GM18520 (cell line): Measurements from ENCODE around the gene CHKB.
"Not testable (repeated sequence)": the region's sequence is repeated elsewhere in the genome, so short reads cannot be mapped to it uniquely, and the experiment has no call there.

Experiments used
- ATAC-seq: cut with Tn5 transposase; IDR thresholded peaks from one replicate; pipeline ENCODE4 v1.9.1; 2021; ENCODE audit not compliant: unreplicated experiment

The CHKB gene

DNA sequence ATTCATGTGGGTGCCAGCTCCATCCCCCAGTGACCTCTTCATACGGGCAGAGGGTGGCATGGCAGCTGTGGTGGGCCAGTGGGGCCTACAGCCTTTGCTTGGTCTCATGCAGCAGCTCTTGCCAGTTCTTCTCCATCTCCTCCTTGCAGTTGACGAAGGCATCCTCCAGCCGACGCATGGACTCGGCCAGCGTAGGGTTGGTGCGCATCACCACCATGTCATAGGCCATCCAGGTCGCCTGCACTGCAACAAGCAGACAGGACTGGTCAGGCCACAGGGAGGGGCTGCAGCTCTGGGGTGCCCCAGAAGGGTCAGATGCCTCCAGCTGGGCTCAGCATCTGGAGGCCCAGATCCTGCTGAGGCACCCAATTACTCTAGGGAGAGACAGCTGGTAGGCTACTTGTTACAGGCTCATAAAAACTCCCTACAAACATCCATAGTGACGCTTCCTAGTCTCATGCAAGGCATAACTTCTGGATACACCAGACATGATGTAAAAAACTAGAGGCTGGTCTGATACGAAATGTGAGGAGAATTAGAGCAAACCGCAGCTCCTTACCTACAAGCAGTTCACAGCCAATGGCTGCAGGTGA, 31.4 kb downstream of the CHKB start:
- no peak for ATAC-seq

DNA sequence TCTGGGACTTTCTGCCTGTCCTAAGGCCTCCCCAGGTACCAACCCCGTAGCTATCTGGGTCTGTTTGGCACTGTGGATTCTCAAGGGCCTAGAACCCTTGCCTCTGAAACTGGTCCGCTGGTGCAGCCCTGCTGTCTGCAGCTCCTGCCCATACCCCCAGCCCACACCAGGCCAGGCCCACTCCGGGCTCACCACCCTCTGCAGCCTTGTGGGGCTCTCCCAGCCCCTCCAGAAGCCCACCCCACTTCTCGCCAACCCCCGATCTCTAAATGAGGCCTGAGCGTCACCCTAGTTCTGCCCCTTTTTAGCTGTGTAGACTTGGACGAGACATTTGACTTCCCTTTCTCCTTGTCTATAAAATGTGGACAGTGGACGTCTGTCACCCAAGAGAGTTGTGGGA, 32.3 kb downstream of the CHKB start:
- no peak for ATAC-seq

DNA sequence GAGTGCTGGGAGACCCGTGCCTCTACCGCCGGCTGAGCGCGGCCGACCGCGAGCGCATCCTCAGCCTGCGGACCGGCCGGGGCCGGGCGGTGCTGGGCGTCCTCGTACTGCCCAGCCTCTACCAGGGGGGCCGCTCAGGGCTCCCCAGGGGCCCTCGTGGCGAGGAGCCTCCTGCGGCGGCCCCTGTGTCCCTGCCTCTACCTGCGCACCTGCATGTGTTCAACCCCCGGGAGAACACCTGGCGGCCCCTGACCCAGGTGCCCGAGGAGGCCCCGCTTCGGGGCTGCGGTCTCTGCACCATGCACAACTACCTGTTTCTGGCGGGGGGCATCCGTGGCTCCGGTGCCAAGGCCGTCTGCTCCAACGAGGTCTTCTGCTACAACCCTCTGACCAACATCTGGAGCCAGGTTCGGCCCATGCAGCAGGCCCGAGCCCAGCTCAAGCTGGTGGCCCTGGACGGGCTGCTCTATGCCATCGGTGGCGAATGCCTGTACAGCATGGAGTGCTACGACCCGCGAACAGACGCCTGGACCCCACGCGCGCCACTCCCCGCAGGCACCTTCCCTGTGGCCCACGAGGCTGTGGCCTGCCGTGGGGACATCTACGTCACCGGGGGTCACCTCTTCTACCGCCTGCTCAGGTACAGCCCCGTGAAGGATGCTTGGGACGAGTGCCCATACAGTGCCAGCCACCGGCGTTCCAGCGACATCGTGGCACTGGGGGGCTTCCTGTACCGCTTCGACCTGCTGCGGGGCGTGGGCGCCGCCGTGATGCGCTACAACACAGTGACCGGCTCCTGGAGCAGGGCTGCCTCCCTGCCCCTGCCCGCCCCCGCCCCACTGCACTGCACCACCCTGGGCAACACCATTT, 33.5 kb downstream of the CHKB start:
- no peak for ATAC-seq

DNA sequence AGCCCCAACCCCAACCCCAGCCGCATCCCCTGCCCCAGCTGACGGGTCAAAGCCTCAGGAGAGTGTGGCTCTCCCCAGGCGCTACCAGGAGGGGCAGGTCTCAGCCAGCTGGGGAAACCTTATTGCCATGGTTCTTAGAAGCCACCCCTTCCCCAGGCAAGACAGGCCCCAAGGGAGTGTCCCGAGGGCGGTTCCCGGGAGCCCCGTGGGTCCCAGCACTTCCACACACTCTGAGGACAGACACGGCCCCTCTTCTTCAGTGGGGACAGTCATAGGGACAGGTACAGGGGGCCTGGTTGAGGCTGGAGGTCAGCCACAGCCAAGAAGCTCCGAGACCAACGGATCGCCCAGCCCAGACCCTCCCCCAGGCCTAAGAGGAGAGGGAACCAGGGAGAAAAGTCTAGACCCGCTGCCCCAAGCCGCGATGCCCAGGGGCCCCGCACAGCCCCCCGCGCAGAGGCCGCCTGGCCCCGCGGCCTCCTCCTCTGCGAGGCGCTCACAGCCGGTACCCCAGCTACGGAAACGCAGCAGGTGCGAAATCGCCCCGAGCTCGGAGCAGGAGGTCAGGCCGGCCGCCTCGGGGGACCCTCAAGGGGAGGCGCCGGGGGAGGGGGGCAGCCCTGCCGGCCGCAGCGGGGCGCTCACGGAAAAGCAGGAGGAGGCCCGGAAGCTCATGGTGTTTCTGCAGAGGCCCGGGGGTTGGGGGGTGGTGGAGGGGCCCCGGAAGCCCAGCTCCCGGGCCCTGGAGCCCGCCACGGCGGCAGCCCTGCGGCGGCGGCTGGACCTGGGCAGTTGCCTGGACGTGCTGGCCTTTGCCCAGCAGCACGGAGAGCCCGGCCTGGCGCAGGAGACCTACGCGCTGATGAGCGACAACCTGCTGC, 34.4 kb downstream of the CHKB start:
- no peak for ATAC-seq

DNA sequence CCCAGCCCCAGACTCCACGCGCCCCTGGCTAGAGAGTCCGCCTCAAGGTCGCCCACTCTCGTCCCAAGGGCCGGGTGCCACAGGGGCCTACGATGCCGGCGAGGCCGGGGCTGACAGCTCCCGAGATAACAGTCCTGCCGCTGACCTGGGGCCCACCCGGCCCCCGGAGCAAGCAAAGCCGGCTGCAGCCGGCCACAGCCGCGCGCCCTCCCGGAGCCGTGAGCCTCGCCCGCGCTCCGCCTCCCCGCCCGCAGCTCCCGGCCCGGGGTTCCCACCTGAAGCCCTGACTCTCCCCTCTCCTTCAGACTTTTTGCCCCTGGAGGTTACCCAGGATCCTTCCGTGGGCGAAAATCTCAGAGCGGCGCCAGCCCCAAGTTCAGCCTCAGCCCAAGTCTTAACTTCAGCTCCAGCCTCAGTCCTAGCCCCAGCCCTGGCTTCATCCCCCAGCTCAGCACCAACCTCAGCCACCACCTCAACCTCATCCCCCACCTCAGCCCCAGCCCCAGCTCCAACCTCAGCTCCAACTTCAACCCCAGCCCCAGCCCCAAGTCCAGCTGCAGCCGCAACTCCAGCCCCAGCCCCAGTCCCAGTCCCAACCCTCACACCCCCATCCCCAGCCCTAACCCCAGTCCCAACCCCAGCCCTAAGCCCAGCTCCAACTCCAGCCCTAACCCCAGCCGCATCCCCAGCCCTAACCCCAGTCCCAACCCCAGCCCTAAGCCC, 35.2 kb downstream of the CHKB start:
- no peak for ATAC-seq

DNA sequence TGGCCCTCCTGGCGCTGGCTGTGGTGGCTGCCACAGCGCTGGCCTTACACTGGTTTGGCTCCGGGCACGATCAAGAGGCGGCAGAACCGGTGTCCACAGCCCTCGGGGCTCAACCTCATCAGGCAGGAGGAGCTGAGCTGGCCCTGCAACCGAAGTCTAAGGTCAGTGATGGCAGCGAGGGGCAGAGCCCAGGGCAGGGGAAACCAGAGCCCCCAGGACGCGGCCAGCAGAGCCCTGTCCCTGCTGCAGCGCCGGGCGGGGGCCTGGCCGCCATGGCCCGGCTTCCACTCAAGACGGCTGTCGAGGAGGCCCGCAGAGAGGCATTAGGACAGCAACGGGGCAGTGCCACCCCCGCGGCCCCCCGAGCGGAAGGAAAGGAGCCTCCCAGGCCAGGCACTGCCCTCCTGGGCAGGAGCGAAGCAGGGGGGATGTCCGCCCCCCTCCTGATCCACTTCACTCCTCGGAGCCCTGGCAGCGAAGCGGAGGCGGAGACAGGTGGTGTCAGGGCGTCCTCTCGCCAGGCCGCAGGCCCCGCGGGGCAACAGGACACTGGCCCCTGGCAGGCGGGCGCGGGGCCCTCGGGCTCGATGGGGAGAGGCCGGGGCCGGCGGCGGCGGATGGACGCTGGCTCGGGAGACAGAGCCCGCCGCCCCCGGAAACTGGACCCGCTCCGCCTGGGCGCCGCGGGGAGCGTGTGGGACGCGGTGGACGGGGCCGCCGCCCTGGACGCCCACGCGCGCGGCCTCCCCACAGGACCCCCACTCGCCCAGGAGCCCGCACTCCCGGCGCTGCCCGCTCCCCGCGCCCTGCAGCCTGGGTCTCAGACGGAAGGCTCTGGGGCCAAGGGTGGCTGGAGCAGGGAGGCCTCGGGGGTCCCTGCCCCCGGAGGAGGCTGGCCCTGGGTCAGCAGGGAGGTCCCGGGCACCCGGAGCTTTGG, 36.1 kb downstream of the CHKB start:
- ATAC-seq = no peak

DNA sequence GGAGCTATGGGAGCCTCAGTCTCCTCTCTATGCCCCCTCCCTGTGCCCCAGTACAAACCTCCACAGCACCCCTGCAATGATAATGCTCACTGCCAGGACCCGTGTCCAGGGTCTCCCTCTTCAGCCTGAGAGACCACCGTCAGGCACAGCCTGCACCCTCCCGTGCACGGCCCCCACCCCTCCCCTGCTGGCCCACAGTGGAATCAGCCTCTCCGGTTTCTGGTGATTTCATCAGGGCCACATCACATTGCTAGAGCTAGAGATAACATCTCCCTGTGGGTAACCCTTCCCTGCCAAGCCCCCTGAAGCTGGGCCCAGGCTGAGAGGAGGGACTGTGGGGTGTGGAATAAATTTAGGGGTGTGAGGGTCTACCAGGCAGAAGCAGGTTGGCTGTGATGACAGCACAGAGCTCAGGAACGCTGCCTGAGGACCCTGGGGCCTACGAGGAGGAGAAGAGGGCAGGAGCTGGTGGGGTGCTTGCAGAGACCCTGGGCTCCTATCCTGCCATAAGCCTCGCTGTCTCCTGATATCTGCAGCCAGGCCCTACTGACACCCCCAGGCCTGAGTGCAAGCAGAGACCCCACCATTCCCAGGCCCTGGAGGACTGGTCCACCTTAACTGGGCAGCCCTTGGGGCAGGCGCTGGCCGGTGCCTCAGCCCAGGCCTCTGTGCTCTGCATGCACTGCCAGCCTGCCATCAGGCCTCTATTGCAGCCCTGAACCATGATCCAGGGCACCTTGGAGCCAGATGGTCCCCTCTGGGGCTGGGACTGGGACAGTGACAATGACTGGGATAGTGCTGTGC, 36.9 kb downstream of the CHKB start, which contains the start of gene KLHDC7B:
TSS of gene KLHDC7B (plus strand) at position 378 of the 804 bp plus-strand sequence. CDS start at position 723, 345 bp downstream.
- ATAC-seq = no peak

DNA sequence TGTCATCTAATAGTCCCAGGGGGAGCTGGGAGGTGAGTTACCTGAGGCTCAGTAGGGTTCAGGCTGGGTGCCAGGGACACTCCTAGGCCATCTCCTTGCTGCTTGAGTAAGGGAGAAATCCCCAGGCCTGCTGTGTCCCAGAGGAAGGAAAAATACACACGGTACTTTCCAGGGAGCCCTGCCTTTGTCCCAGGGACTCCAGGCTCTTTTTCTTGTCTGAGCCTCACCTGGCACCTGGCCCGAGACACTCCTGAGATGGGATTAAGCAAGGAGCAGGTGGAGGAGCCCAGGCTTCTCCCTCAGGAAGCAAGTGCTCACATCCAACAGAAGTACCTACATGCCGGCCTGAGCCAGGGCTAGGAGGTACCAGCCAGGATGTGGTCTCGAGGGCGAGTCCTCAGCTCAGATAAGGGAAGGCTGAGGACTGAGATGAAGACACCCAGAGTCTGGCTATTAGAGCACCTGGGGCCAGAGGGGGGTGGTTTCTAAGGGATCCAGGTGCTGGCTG, 37.8 kb downstream of the CHKB start:
- no peak for ATAC-seq

DNA sequence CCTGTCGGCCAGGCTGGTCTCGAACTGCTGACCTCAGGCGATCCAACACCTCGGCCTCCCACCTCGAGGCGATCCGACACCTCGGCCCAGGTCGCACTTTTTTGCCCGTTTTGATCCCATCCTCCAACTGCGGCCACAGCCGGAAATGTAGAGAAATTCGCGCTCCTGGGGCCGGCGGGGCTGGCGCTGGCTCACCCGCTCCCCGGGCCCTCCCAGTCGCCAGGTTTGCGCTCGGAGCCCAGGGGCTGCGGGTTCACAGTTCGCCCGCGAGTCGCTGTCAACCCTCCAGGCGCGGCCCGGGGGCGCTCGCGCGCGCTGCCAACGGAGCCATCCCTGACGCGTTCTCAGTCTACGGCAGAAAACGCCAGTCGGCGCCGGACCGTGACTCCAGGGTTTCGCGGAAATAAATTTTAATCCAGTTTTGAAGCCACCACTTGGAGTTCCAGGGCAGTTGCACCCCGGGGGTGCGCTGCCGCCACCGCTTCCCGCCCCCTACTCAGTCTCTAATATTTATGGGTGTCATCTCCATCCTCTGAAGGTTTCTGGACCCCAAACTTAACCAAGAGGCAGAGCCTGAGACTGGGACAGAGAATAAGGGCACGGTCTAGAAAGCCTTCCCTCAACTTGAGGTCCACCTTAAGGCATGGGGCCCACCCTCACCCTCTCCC, 38.4 kb downstream of the CHKB start:
- ATAC-seq = no peak

DNA sequence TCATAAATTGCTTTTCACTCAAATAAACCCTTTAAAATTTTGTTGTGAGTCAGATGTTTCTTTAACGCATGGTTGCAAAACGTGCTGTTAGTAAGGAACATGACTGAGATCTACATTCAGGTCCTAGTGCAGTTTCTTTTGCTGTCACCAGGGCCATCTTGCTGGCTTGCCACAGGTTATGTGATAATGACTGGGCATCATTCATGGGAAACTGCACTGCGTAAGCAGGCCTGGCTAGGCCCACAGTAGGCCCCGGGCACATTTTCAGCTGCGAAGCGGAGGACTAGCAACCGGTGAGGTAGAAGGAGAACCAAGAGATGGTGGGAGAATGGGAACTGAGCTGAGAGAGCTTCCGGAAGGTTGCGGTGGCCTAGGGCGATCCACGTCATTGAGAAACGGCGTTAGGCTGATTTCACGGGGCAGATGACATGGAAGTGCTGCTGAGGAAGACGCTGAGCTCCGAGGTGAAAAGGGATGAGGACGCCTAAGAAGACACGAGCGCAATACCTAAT, 40.2 kb downstream of the CHKB start:
- ATAC-seq = no peak

DNA sequence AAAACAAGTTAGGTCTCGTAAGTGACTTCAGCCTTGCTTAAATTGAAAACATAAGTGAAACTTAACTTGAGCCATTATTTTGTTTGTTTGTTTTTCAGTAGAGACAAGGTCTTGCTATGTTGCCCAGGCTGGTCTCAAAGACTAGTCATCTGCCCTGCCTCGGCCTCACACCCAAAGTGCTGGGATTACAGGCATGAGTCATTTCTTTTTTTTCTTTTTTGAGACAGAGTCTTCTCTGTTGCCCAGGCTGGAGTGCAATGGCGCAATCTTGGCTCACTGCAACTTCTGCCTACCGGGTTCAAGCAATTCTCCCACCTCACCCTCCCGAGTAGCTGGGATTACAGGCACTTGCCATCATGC, 41.0 kb downstream of the CHKB start:
- ATAC-seq = not testable (repeated sequence)

DNA sequence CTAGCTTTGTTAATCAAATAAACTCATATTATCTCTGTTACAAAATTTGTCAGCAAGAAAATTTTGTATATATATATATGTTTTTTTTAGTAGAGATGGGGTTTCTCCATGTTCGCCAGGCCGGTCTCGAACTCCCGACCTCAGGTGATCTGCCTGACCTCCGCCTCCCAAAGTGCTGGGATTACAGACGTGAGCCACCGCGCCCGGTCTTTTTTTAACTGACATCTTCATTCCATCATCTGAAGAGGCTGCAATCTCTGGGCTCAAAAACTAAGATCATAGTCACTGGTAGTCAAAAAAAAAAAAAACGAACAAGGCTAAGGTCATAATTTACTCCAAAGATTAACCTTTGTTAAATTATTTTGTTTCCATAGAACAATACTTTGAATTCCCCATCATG, 42.3 kb downstream of the CHKB start:
- ATAC-seq = no peak

DNA sequence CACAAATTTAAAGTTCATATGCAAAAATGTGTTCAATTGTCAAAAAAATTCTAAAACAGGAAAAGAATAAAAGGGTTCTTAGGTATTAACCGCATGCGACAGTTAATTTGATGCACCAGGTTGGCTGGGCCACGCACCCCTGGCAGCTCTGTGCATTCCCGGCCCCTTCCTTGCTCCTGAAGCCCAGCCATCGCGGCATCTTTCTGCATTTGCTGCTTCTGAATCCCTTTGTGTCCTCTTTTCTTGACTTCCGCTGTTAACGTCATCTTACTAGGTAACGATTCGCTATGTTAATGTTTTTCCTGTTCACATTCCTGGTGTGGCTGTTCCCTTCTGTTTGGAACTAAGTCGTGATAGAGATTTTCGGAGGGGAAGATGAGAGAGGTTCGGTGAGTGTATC, 44.9 kb downstream of the CHKB start:
- no peak for ATAC-seq

DNA sequence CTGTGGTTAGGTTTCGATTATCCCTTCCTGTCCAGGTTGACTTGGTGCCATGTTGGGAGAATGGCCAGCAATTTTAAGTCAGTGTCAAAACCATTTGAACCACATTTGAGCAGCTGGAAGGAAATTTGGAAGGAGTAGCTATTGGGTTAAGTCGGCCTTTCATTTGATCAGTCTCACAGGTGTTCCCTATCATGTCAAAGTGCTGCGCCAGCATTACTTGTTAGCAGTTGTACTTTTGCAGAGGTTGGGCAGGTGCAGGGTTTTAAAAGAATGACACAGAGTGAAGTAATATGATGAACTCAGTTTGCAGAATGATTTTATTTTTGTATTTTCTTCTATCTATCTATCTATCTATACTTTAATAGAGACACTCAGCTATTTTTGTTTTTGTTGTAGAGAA, 46.4 kb downstream of the CHKB start:
- ATAC-seq = no peak

DNA sequence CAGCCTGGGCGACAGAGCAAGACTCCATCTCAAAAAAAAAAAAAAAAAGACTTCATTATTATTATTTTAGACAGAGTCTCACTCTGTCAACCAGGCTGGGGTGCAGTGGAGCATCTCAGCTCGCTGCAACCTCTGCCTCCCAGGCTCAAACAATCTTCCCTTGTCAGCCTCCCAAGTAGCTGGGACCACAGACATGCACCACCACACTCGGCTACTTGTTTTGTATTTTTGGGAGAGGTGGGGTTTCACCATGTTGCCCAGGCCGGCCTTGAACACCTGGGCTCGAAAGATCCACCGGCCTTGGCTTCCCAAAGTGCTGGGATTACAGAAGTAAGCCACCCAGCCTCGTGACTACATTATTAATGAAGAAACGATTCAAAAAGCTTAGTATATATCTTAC, 47.5 kb downstream of the CHKB start:
- ATAC-seq = no peak

DNA sequence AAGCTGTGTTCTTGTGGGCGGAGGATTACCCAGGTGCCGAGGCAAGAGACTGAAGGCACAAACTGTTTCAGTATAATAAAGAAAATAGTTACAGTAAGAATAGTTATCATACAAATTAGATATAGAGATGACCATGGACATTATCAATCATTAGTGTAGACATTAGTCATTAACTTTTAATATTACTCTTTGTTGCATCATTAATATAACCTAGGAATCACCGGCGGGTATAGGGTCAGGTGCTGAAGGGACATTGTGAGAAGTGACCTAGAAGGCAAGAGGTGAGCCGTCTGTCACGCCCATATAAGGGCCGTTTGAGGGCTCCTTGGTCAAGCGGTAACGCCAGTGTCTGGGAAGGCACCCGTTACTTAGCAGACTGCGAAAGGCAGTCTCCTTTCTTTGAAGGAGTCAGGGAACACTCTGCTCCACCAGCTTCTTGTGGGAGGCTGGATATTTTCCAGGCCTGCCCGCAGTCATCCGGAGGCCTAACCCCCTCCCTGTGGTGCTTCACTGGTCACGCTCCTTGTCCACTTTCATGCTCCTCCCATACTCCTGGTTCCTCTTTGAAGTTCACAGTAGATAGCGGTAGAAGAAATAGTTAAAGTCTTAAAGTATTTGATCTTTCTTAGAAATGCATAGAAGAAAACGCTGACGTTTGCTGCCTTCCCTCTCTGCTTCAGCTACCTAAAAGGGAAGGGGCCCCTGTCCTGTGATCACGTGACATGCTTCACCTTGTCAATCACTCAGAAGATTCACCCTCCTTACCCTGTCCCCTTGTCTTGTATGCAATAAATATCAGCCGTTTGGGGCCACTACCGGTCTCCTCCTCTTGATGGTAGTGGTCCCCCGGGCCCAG, 48.6 kb downstream of the CHKB start:
- not testable (repeated sequence) for ATAC-seq
